T47D (cell line): Measurements from ENCODE around the gene GLT8D2.
"Not testable (repeated sequence)": the region's sequence is repeated elsewhere in the genome, so short reads cannot be mapped to it uniquely, and the experiment has no call there.

ENCODE experiments used
- DNase-seq, 2 experiments: peaks; one replicate each; pipeline versions ENCODE4 v3.0.0 to v3.0.0-alpha.2; 2011 to 2012; ENCODE audit warnings: low read depth in 1 of 2, low spot score in 1 of 2
- JUND ChIP-seq: IDR thresholded peaks from 2 replicates; pipeline ENCODE4 v1.6.1; 2012; ENCODE audit warnings: low read depth
- in situ Hi-C: cut with HindIII; loops from 2 replicates; pipeline ENCODE4 v1.10.0; 2016; ENCODE audit warnings: low sequenced_read_pairs, low pct_unique_long_range_greater_than_20kb

GLT8D2 gene

GRCh38 chr12:104048162-104048561, 1.8 kb downstream of the GLT8D2 start:
- no peak for DNase-seq
- no peak for TF ChIP-seq JUND
- in situ Hi-C loops = no loop called here

DNA sequence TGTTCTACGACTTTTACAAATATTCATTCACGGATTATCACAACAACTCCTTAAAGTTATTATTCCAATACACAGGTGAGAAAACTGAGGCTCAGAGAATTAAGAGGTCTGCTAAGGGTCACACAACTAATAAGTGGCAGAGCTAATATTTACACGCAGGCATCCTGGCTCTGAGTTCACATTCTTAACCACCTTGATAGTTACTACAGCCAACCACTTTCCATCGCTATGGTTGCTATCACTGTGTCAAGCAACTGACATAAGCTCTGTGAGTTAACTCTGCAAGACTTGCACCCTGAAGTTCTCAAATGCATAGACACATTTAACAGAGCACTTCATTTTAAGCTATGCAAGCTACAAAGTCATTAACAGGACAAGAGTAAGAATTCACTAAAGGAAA, 3.7 kb downstream of the GLT8D2 start:
- in situ Hi-C loops = no loop called here
- no peak for DNase-seq
- TF ChIP-seq JUND = no peak

GRCh38 chr12:104044158-104044557, 5.8 kb downstream of the GLT8D2 start:
- TF ChIP-seq JUND = no peak
- in situ Hi-C loops = no loop called here
- DNase-seq = no peak

DNA sequence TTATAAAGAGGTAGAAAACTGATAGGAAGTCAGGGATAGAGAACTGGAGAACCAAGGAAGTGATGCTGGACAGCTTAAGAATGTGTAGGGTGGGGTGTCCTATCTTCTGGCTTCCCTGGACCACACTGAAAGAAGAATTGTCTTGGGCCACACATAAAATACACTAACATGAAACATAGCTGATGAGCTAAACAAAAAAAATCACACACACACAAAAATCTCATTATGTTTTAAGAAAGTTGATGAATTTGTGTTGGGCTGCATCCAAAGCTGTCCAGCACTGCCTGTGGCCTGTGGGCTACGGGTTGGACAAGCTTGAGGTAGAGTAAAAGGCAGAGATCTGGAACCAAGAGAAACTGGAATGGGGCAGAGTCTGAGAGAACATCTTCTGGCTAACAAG, 7.4 kb downstream of the GLT8D2 start:
- in situ Hi-C loops = no loop called here
- no peak for DNase-seq

DNA sequence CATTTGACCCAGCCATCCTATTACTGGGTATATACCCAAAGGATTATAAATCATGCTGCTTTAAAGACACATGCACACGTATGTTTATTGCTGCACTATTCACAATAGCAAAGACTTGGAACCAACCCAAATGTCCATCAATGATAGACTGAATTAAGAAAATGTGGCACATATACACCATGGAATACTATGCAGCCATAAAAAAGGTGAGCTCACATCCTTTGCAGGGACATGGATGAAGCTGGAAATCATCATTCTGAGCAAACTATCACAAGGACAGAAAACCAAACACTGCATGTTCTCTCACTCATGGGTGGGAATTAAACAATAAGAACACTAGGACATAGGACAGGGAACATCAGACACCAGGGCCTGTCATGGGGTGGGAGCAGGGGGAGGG, 10.2 kb downstream of the GLT8D2 start:
- DNase-seq, in situ Hi-C loops: not testable (repeated sequence)

More for the DNA sequence above, 7.4 kb downstream of the GLT8D2 start:
- no peak for TF ChIP-seq JUND

DNA sequence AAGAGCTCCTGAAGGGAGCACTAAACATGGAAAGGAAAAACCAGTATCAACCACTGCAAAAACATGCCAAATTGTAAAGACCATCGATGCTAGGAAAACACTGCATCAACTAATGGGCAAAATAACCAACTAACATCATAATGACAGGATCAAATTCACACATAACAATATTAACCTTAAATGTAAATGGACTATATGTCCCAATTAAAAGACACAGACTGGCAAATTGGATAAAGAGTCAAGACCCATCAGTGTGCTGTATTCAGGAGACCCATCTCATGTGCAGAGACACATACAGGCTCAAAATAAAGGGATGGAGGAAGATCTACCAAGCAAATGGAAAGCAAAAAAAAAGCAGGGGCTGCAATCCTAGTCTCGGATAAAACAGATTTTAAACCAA, 13.8 kb downstream of the GLT8D2 start:
- in situ Hi-C loops, DNase-seq: not testable (repeated sequence)

DNA sequence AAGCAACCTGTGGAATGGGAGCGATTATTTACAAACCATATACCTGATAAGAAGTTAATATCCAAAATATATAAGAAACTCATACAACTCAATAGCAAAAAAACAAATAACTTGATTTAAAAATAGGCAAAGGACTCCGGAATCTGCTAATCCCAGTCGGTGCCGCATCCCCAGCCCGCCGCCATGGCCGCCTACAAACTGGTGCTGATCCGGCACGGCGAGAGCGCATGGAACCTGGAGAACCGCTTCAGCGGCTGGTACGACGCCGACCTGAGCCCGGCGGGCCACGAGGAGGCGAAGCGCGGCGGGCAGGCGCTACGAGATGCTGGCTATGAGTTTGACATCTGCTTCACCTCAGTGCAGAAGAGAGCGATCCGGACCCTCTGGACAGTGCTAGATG, 19.4 kb downstream of the GLT8D2 start:
- DNase-seq, in situ Hi-C loops: not testable (repeated sequence)

GRCh38 chr12:104026841-104027599, 23.0 kb downstream of the GLT8D2 start:
- in situ Hi-C loops = no loop called here
- DNase-seq = no peak
- no peak for TF ChIP-seq JUND

GRCh38 chr12:104025771-104026170, 24.2 kb downstream of the GLT8D2 start:
- DNase-seq = no peak
- in situ Hi-C loops = no loop called here
- TF ChIP-seq JUND = no peak

GRCh38 chr12:104024348-104024747, 25.6 kb downstream of the GLT8D2 start:
- DNase-seq = no peak
- in situ Hi-C loops = no loop called here
- TF ChIP-seq JUND = no peak

- TF ChIP-seq JUND = no peak
- in situ Hi-C loops = no loop called here
Observed at GRCh38 chr12:104023710-104024109, 26.3 kb downstream of the GLT8D2 start.

GRCh38 chr12:104022786-104023185, 27.2 kb downstream of the GLT8D2 start:
- in situ Hi-C loops = no loop called here

More at GRCh38 chr12:104023710-104024109, 26.3 kb downstream of the GLT8D2 start:
- no peak for DNase-seq

GRCh38 chr12:104021862-104022261, 28.1 kb downstream of the GLT8D2 start:
- DNase-seq, in situ Hi-C loops: not testable (repeated sequence)

More at GRCh38 chr12:104022786-104023185, 27.2 kb downstream of the GLT8D2 start:
- DNase-seq = no peak
- TF ChIP-seq JUND = no peak

DNA sequence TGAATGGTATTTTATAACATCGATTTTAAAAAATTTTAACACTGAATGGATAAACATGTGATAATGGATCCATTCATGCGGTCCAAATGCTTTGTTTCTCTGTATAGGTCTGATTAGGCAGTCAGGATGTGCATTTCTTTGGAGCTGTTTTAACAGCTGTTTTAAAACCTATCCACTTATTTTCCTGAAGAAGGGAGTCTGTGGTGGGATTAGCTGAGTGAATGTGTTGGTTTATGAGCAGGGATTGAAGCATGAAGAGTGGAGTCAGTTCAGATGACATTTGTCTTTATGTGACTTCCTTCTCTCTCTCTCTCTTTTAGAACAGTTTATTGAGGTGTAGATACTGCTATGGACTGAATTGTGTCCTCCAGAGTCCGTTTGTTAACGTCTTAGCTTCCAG, 37.7 kb downstream of the GLT8D2 start:
- no peak for TF ChIP-seq JUND
- in situ Hi-C loops = no loop called here
- DNase-seq = no peak
